ENCODE results near the gene RELT.

DNA sequence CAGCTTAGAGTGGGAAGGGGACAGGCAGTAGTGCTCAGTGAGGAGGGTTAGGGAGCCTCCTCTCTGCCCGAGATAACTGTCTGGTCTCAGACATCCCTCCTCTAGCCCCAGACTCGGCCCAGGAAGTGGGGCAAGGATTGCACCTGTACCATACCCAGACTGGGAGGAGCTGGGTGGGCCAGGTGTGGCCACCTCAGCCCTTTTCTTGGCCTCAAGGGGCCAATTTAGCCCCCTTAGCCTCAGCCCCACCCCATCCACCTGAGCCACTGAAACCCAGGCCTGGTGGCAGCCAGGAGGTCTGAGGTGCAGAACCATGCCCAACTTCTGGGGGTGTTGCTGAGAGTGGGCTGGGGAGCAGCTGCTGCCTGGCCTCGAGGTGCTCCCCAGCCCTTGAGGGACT is 6.5 kb downstream of the RELT start:
- TF ChIP-seq, protein P1, sequence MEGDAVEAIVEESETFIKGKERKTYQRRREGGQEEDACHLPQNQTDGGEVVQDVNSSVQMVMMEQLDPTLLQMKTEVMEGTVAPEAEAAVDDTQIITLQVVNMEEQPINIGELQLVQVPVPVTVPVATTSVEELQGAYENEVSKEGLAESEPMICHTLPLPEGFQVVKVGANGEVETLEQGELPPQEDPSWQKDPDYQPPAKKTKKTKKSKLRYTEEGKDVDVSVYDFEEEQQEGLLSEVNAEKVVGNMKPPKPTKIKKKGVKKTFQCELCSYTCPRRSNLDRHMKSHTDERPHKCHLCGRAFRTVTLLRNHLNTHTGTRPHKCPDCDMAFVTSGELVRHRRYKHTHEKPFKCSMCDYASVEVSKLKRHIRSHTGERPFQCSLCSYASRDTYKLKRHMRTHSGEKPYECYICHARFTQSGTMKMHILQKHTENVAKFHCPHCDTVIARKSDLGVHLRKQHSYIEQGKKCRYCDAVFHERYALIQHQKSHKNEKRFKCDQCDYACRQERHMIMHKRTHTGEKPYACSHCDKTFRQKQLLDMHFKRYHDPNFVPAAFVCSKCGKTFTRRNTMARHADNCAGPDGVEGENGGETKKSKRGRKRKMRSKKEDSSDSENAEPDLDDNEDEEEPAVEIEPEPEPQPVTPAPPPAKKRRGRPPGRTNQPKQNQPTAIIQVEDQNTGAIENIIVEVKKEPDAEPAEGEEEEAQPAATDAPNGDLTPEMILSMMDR (IDR thresholded peaks at IDR 0.05), result no peak
- TF ChIP-seq POLR2A (IDR thresholded peaks at IDR 0.05), result no peak

Data from ovary (tissue), 3 donors.